Measurements from ENCODE around the gene EP400. TPM values are rescaled to one million over a fixed set of nuclear protein-coding genes. Genes with fewer than 3 reads are reported as not detected.
A peak's percentile ranks its signal among the peaks of the same experiment; 100 is the strongest.

EP400 gene
- total RNA-seq, 2 experiments from 2014 or later, result 45.6 to 46.1 TPM

GRCh38 chr12:131923260-131923659, 26.5 kb upstream of the EP400 start:
- no peak for TF ChIP-seq CTCF (IDR thresholded peaks at IDR 0.05)
- Mint-ChIP-seq H3K27ac (no peak overlapping the region), H3K4me1 (ENCODE audit: low read depth) (peaks cover 5% of the 10 kb centered on the region), H3K4me3 (no peak overlapping the region), H3K9me3 (no peaks in the 10 kb centered on the region), H3K27me3 (no peaks in the 10 kb centered on the region), H3K36me3 (ENCODE audit: low read depth) (no peaks in the 10 kb centered on the region)
- DNase-seq, result no peak
- ATAC-seq, result no peak
- intact Hi-C loops (cut with micrococcal nuclease), result no loop called here
- ChIA-PET POLR2A (no interaction called here), CTCF (no interaction called here)

GRCh38 chr12:131927110-131928079, 22.3 kb upstream of the EP400 start:
- Mint-ChIP-seq H3K4me1 (ENCODE audit: low read depth) (peaks cover 18% of the 10 kb centered on the region), H3K36me3 (ENCODE audit: low read depth) (peaks cover 20% of the 10 kb centered on the region), H3K4me3 (peak overlapping the region; percentile 94), H3K27ac (no peak overlapping the region), H3K9me3 (no peaks in the 10 kb centered on the region), H3K27me3 (no peaks in the 10 kb centered on the region)
- CTCF ChIA-PET, result no interaction called here
- TF ChIP-seq CTCF (IDR thresholded peaks at IDR 0.05), result no peak
- POLR2A ChIA-PET, result interaction anchor here (1.0 to 1.2 kb wide), 2 partner anchors 23 to 31 kb away, joined by 3 to 6 read pairs; partner anchors contain the start of gene EP400
- intact Hi-C loops (cut with micrococcal nuclease), result no loop called here
- ATAC-seq (no peak), DNase-seq (no peak)

- CTCF ChIA-PET, result no interaction called here
- DNase-seq, result peak; percentile 47
- peaks cover 26% of the 10 kb centered on the region for H3K36me3 Mint-ChIP-seq (ENCODE audit: low read depth)
These were observed 21.5 kb upstream of the EP400 start for GRCh38 chr12:131928080-131928710.

GRCh38 chr12:131928711-131929580, 20.8 kb upstream of the EP400 start, which contains the start of gene PUS1:
TSS of gene PUS1 (plus strand) at chr12:131929276. CDS start at chr12:131929723, 447 bp downstream.
- Mint-ChIP-seq H3K27ac (peak within 1 kb of the TSS; percentile 93), H3K9me3 (no peaks in the 10 kb centered on the region), H3K27me3 (no peaks in the 10 kb centered on the region), H3K4me1 (ENCODE audit: low read depth) (peaks cover 20% of the 10 kb centered on the region), H3K36me3 (ENCODE audit: low read depth) (peaks cover 34% of the 10 kb centered on the region), H3K4me3 (peak within 1 kb of the TSS; percentile 94)
- CTCF ChIA-PET, result interaction anchor here (0.7 kb wide), 1 partner anchor 18 kb away, joined by 5 read pairs; no protein-coding TSS in a partner anchor
- intact Hi-C loops (cut with micrococcal nuclease), result no loop called here
- no peak for TF ChIP-seq CTCF (IDR thresholded peaks at IDR 0.05)
- DNase-seq, result peak; percentile 94
- peak; percentile 93 for ATAC-seq
- POLR2A ChIA-PET, result interaction anchor here (0.7 to 1.9 kb wide), 7 partner anchors 9 to 98 kb away, joined by 3 to 11 read pairs (median 7); partner anchors contain the start of gene EP400

More at GRCh38 chr12:131928080-131928710, 21.5 kb upstream of the EP400 start:
- Mint-ChIP-seq H3K4me3 (peak overlapping the region; percentile 94), H3K27me3 (no peaks in the 10 kb centered on the region), H3K9me3 (no peaks in the 10 kb centered on the region), H3K27ac (peak overlapping the region; percentile 83), H3K4me1 (ENCODE audit: low read depth) (peaks cover 20% of the 10 kb centered on the region)
- intact Hi-C loops (cut with micrococcal nuclease), result no loop called here
- ATAC-seq, result peak; percentile 6
- no peak for TF ChIP-seq CTCF (IDR thresholded peaks at IDR 0.05)
- POLR2A ChIA-PET, result interaction anchor here (0.7 to 1.9 kb wide), 4 partner anchors 15 to 32 kb away, joined by 3 to 7 read pairs (median 4); partner anchors contain the start of gene EP400
